GM18867 (cell line): ENCODE data around the gene ZNF441.
A peak's percentile ranks its signal among the peaks of the same experiment; 100 is the strongest.
"Not testable (repeated sequence)": the region's sequence is repeated elsewhere in the genome, so short reads cannot be mapped to it uniquely, and the experiment has no call there.

Experiments used
- ATAC-seq: cut with Tn5 transposase; IDR thresholded peaks from one replicate; pipeline ENCODE4 v1.9.1; 2021; ENCODE audit warnings: mild to moderate bottlenecking, moderate library complexity; ENCODE audit not compliant: unreplicated experiment

Gene ZNF441

DNA sequence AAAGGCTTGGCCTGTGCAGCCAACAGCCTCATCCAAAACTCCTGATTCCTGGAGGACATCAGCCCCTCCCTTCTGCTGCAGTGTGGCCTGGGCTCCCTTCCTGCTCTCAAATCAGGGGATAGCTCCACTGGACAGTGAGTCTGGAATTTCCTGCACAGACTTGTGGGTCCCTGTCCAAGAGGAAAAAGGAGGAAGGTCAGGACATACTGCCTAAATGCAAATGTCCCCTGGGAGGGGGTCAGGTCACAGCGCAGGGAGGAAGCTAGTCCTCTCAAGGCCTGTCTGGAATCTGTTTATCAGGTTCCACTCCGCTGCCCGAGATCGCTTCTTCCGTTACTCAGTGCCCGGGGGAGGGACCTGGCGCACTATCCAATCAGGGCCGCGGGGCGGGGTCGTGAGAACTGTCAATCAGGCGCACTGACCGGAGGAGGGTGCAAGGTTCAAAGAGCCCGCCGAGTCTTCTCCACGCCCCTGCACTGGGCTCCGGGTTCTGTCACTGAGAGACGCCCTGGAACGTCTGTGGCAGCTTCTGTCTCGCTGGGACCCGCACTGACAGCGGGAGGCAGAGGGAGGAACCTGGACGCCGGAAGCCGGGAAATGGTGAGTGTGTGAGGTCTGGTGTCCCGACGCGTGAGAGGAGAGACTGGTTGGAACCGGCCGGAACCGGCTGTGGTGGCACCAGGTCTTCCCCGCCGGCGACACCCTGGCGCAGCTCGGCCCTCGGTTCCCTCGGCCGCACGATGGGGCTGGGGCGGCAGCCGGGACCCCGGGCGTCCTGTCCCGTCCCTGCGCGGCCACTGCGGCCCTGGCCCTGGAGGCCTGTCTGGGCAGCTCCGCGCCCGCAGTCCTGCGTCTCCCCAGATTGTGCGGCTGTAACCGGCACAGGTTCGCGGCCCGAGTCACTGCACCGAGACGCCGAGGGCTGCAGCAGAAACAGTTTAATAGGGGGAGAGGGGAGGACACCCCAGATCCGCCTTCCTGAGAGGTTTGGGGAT is at the start of gene ZNF441:
Gene ZNF441, plus strand, starts transcription at position 404 of the 995 bp plus-strand sequence. Its CDS starts 194 bp downstream, at position 598.
- ATAC-seq: peak; percentile 94

DNA sequence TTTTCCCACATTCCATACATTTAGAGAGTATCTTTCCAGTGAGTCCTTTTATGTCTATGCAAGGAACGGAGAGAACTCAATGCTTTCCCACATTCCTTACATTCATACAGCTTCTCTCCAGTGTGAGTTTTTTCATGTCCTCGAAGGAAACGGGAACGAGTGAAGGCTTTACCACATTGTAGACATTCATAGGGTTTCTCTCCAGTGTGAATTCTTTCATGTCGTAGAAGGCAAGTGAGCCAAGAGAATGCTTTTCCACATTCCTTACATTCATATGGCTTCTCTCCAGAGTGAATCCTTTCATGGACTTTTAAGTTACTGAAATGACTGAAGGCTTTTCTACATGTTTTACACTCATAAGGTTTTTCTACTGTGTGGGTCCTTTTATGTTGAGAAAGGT is 45.1 kb upstream of the ZNF441 start:
- ATAC-seq: no peak

GRCh38 chr19:11722414-11722813 is 44.4 kb upstream of the ZNF441 start:
- no peak for ATAC-seq

DNA sequence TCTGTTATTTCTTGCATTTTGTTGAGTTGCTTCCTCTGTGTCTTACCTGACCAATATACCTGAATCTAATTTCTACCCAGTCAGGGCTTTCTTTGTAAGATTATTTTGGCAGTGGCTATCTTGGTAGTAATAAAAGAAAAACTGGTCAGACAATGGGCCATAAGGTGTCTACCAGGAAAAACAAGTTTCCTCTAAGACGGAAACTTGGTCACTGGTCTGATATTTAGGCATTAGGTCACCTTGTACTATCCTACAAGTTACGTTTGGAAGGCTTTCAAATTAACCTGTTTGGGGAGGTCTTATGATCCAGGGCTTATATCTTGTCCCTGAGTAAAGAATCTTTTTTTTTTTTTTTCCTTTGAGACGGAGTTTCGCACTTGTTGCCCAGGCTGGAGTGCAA is 37.2 kb upstream of the ZNF441 start:
- no peak for ATAC-seq

DNA sequence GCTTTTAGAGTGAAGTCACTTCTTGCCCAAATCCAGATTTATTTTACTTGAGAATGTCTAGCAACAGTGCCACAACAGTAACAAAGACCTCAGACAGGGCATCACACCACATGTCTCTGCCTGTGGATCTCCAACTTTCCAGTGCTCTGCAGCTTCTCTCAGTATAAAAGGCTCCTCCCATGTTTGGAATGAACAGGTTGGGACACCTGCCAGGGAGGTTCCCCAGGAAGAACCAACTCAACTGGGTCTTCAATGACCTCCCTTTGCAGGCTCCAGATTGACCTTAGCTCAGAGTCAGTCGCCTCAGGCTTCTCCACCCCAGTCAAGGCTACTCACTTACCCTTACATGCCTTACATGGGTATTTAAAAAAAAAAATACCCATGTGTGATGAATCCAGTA is 31.4 kb upstream of the ZNF441 start:
- ATAC-seq: no peak

- ATAC-seq: no peak
Observed at GRCh38 chr19:11736696-11737095, 30.1 kb upstream of the ZNF441 start.

DNA sequence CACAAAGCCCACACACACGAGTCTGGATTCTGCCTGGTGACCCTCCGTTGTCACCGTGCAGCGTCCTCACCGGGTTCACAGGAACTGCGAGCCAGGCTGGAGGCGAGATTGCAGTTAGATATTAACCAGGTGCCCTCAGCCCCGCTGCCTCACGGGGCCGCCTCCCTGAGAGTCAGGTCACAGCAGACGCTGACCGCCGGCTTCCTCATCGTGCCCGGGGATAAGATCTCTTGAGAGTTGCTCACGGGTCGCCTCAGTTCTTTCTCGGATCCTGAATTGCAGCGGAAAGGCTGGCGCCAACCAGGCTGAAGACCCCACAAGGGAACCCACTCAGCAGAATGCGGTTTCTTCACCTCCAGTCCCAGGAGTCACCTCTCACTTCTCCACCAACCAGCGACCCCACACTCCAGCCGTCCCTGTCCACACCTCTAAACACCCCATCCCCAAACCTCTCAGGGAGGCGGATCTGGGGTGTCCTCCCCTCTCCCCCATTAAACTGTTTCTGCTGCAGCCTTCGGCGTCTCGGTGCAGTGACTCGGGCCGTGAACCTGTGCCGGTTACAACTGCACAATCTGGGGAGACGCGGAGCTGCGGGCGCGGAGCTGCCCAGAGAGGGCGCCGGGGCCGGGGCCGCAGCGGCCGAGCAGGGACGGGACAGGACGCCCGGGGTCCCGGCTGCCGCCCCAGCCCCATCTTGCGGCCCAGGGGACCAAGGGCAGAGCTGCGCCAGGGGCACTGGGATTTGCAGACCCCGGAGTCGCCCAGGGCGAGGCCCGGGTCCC is 28.6 kb upstream of the ZNF441 start:
- ATAC-seq: peak; percentile 34

GRCh38 chr19:11738746-11739620 is 27.8 kb upstream of the ZNF441 start, which contains the start of gene ZNF823:
ZNF823 (minus strand) TSS chr19:11738946; CDS start chr19:11738819, 127 bp downstream.
- peak; percentile 94 for ATAC-seq

GRCh38 chr19:11745869-11746268 is 20.9 kb upstream of the ZNF441 start:
- ATAC-seq: no peak

DNA sequence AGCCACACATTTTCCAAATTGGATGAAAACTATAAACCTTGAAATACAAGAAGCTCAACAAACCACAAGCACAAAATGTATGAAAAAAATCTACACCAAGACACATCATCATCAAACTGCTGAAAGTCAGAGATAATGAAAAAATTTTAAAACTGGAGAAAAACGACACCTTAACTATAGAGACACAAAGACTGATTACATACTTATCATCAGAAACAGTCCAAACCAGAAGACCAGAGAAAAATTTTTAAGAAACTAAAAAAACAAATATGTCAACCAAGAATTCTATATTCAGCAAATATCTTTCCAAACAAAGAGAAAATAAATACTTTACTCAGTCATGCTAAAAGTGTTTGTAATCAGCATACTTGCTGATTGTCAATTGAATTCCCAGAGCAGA is 19.5 kb upstream of the ZNF441 start:
- ATAC-seq: no peak

DNA sequence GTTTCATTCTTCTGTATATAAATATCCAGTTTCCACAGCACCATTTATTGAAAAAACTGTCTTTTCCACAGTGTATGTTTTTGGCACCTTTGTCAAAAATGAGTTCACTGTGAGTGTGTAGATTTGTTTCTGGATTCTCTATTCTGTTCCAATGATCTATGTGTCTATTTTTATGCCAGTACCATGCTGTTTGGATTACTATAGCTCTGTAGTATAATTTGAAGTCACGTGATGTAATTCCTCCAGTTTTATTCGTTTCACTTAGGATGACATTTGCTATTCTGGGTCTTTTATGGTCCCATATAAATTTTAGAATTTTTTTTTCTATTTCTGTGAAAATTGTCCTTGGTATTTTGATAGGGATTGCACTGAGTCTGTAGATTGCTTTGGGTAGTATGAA is 17.0 kb upstream of the ZNF441 start:
- ATAC-seq: no peak

- no peak for ATAC-seq
Observed at GRCh38 chr19:11752244-11752736, 14.5 kb upstream of the ZNF441 start.

DNA sequence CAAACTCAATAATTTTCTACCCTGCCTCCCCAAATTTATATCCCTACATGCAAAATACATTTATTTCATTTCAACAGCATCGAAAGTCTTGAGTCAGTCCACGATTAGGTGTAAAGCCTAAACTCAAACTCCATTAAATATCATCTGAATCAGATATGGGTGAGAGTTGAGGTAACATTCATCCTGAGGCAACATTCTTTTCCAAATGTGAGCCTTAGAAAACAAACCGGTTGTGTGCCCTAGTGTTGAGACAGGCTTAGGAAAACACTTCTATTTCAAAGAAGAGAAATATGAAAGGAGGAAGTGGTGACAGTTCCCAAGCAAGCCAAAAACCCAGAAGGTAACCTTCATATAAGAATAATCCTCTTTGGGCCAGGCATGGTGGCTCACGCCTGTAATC is 12.1 kb upstream of the ZNF441 start:
- ATAC-seq: no peak

- ATAC-seq: no peak
Observed at GRCh38 chr19:11756965-11757364, 9.8 kb upstream of the ZNF441 start.

DNA sequence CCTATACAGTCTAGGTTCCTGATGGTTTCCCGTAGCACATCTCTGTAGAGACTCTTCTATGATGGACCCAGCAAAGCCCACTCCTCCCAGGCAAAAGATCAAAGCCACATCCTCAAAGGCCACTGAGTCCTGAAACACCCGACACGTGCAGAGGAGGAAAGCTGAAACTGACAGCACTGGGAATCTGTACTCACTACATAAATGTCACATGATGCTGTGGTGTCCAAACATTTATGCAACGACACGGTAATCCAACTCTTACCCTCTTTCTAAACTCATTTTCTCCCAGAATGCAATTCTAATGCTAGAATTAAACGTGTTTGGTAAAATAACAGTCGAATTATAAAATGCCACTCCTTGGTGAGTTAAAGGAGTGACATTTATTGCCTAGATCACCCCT is 7.0 kb upstream of the ZNF441 start:
- no peak for ATAC-seq

GRCh38 chr19:11763117-11763516 is 3.7 kb upstream of the ZNF441 start:
- no peak for ATAC-seq

DNA sequence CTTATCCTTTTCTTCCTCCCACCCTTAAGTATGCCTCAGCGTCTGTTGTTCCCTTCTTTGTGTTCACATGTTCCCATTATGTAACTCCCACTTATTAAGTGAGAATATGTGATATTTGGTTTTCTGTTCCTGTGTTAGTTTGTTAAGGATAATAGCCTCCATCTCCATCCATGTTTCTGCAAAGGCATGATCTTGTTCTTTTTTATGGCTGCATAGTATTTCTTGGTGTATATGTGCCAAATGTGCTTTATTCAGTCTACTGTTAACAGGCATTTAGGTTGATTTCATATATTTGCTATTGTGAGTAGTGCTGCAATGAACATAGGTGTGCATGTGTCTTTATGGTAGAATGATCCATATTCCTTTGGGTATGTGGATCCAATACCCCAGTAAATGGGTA is 3.2 kb upstream of the ZNF441 start:
- no peak for ATAC-seq

- peak; percentile 23 for ATAC-seq
Observed at GRCh38 chr19:11767633-11768133, 883 bp downstream of the ZNF441 start.

DNA sequence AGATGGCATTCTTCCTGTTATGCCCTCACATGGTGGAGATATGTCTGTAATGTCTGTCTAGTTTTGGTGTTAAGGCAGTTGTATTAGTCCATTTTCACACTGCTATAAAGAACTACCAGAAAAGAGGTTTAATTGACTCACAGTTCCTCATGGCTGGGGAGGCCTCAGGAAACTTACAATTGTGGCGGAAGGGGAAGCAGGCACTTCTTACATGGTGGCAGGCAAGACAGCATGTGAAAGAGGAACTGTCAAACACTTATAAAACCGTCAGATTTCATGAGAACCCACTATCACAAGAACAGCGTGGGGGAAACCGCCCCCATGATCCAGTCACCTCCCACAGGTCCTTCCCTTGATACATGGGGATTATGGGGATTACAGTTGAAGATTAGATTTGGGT is 3.2 kb downstream of the ZNF441 start:
- no peak for ATAC-seq

DNA sequence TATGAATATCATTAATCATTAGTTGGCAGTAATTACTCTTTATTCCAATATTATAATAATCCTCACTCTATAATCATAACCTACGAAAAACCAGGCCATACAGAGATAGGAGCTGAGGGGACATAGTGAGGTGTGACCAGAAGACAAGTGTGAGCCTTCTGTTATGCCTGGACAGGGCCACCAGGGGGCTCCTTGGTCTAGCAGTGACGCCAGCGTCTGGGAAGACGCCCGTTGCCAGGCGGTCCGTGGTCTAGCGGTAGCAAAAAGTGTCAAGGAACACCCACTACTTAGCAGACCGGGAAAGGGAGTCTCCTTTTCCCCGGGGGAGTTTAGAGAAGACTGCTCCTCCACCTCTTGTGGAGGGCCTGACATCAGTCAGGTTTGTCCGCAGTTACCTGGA is 4.7 kb downstream of the ZNF441 start:
- ATAC-seq: not testable (repeated sequence)
